HL-60/S4 treated with phorbol 12-myristate 13-acetate at 8.2 ng/mL for 4 days and 3 days (cell line): ENCODE results near the gene ANKH.

Source experiments
- in situ Hi-C: fragments of 300-500 bp; cut with MboI; formaldehyde crosslinking; loops from 2 replicates; pipeline ENCODE4 v1.15.0; 2022; ENCODE audit warnings: low sequenced_read_pairs

The ANKH gene

DNA sequence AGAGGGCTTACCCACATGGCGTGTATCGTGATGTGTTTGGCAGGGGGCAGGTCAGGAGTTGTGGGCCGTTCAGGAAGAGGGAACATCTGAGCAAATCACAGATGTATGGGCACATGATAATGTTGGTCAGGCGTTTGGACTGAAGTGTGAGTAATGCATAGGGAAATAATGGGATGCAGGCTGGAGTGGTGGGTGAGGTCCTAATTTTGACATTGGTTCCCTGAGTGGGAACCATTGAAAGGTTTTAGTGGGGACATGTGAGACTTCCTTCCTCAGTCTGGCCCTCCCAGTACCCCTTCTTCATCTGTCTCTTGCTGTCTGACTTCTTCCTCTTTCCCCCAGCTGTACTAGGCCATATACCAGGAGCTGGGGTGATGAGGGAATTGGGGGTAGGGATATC is 199.5 kb downstream of the ANKH start:
- in situ Hi-C loops: no loop called here

- in situ Hi-C loops: no loop called here
These were observed 200.2 kb downstream of the ANKH start for GRCh38 chr5:14671414-14671813.

DNA sequence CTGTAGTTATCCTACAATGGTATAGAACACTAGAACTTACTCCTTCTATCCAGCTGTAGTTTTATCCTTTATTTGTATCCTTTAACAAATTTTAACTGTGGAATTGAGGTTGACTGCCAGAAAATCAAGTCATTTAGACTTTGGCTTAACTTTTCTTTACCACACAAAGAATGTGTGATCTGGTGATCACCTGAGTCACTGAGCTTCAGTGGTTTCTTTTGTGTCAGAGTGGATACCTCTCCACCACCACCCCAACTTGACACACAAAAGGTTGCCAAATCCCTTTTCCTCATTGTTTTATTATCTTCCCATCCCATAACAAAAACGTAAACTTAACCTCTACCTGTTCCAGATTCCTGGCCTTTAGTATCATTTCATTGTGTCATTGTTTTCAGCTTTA is 201.6 kb downstream of the ANKH start:
- in situ Hi-C loops: no loop called here

GRCh38 chr5:14669415-14669814 is 202.2 kb downstream of the ANKH start:
- in situ Hi-C loops: no loop called here

DNA sequence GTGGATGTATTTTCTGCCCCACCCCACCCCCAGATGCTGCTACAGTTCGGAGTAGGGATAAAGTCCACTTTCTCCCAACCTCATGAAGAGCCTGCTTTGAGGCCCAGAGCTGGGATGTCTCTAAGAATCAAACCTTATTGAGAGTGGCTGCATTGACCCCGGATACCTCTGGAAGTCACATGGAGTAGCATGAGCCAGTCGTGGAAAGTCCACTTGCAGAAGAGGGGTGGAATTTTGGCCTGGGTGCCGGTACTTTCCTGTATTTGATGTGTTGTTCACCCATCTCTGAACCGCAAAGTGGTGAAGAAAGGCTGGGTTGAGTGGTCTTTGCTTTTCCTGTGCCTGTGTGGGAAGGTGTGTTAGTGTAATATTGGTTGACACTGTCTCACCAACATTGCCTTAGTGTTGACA is 203.4 kb downstream of the ANKH start:
- in situ Hi-C loops: no loop called here

GRCh38 chr5:14667770-14668169 is 203.8 kb downstream of the ANKH start:
- in situ Hi-C loops: no loop called here

- in situ Hi-C loops: no loop called here
These were observed 204.3 kb downstream of the ANKH start for GRCh38 chr5:14667290-14667689.

- in situ Hi-C loops: no loop called here
These were observed 205.2 kb downstream of the ANKH start for GRCh38 chr5:14666357-14666756.

GRCh38 chr5:14665949-14666348 is 205.6 kb downstream of the ANKH start:
- in situ Hi-C loops: no loop called here

DNA sequence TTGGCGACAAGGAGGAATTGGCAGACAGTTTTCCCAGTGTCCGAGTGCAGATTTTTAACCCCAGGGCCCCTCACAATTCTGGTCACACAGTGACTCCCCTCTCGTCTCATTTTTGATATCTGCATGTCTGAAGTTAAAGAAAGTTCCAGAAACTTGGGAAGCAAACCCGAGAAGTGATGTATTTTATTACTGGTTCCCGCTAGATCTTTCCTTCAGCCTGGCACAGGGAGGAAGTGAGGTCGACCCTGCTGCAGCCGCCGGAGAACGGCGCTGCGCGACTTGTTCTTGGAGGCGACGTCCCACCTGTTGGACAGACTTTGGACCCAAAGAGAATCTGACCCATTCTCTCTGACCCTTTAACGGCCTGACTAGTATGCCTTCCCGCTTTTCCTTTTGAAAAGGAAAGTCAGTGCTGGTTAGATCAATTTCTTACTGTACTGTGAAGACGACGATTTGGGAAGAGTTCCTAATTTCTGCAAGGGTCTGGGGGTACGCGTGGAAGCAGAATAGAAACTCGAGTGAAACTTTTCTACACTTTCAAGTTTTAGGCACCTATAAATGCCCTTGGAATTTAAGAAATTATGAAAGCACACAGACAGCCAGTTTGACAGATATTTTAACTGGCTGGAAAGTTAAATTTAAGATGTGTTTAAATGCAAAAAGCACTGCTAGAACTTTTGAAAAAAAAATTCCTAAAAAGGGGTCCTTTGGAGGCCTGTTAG is 206.3 kb downstream of the ANKH start:
- in situ Hi-C loops: no loop called here

GRCh38 chr5:14664270-14665100 is 207.1 kb downstream of the ANKH start, which contains the start of gene OTULIN:
Gene OTULIN (plus strand): TSS chr5:14664718. CDS start chr5:14664826, 108 bp downstream.
- in situ Hi-C loops: no loop called here

DNA sequence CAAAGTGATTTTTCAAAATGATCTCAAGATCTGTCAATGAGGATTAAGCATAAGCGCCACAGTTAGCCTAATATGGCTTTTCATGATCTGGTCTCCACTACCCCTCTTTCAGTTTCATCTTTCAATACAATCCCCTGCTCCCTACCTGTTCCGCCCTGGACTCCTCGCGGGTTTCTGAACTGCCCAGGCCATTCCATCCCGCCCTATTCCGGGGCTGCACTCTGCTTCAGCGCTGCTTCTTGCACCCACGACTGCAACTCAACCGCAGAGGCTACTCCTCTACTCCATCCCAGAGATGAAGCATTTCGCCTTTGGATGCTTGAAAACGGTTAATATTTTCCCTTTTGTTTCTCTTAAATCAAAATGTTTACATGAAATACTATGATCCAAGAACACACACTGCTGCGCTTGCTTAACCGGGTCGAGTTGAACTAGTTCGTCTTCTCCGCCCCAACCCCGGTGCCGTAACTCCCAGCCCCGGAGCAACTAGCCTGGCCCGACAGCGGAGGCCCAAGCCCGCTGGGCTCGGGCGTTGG is 207.8 kb downstream of the ANKH start:
- in situ Hi-C loops: no loop called here

DNA sequence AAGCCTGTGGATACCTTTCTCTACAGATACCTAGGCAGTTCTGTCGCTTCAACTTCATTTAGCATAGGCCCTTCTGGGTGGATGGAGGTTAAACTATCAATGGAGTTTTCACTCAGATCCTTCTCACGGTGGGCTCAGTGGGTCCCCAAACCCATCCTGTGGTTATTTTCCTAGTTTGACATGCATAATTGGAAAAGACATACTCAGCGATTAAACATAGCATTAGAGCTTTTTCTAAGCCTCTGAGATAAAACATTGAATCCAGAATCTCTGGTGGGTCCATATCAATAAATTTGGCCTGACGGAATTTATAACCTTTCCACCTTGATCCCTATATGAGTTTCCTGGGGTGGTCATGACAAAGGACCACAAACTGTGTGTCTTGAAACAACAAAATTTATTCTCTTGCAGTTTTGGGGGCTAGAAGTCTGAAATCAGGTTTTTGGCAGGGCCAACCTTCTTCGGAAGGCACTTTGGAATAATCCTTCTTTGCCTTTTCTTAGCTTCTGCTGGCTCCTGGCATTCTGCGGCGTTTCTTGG is 208.8 kb downstream of the ANKH start:
- in situ Hi-C loops: no loop called here

DNA sequence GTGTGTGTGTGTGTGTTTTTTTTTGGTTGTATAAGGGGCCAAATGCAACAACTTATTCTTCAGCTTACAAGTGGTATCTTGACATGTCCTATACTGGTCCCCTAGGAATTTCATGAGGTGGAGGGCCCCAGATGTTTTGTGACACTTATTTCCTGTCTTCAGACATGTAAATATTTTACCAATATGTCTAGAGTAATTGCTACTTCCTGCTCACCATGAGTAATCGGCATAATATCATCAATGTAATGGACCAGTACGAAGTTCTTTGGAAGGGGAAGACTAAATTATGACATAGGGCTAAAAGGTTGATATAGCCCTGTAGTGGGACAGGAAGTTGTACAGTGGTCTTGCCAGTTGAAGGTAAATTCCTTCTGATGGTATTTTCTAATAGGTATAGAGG is 210.7 kb downstream of the ANKH start:
- in situ Hi-C loops: no loop called here

DNA sequence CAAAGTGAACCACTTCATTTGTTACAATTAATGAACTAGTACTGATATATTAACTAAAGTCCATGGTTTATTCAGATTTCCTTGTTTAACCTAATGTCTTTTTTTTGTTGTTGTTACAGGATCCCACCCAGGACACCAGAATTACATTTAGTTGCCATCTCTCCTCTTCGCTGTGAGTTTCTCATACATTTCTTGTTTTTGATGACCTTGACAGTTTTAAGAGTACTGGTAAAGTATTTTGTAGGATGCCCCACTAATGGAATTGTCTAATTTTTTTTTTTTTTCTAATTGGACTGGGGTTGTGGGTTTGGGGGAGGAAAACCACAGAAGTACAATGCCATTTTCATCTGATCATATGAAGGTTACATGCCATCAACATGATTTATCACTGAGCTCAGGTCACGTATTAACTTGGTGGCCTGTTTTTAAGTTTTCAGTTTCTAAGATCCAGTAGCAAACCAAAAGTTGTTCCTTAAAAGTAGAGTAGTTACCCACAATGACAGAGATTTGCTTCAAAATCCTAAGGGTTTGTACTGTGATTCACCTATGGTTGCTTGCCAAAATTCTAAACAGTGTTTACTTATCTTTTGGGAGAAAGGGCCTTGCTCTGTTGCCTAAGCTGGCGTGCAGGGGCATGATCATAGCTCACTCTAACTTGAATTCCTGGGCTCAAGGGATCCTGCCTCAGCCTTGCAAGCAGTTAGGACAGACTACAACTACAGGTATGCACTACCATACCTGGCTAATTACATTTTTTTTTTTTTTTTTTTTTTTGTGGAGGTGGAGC is 211.6 kb downstream of the ANKH start:
- in situ Hi-C loops: no loop called here

- in situ Hi-C loops: no loop called here
These were observed 214.7 kb downstream of the ANKH start for GRCh38 chr5:14656898-14657297.

DNA sequence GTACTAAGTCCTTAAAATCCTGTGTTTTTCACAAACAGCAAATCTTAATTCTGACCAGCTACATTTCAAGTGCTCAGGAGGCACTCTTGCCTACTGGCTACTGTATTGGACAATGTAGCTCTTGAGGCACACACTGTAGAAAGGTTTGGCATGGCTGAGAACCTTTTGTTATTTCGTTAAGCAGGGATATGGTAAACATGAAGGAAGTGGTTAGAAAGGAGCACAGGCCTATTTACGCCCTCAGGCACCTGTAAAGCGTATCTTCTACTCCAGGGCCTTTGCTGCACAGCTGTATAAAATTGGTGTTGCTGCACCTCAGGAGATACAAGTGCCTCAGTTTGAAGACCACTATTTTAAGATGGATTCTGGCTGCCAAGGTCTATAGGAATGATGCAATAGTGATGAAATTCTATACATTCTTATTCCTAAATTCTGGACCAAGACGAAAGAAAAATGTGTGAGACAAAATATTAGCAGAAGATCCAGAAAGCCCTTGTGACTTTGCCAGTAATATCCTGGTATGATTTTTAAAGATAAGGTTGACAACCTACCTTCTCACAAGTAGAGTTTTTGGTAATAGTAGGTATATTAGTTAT is 216.3 kb downstream of the ANKH start:
- in situ Hi-C loops: no loop called here
